ENCODE measurements around the gene CRIP1. TPM values are rescaled to one million over a fixed set of nuclear protein-coding genes. Genes with fewer than 3 reads are reported as not detected.
A peak's percentile ranks its signal among the peaks of the same experiment; 100 is the strongest.

CRIP1 gene
- total RNA-seq, 1 experiment from 2014 or later, result not detected

- DNase-seq (ENCODE audit: low spot score), result peak; percentile 37
- in situ Hi-C loops (cut with HindIII; ENCODE audit: low sequenced_read_pairs), result no loop called here
Measured at GRCh38 chr14:105525861-105526775, 39.4 kb downstream of the CRIP1 start, which contains the start of gene TMEM121. TMEM121 (plus strand) TSS chr14:105526583; CDS start chr14:105528835, 2,252 bp downstream.

DNA sequence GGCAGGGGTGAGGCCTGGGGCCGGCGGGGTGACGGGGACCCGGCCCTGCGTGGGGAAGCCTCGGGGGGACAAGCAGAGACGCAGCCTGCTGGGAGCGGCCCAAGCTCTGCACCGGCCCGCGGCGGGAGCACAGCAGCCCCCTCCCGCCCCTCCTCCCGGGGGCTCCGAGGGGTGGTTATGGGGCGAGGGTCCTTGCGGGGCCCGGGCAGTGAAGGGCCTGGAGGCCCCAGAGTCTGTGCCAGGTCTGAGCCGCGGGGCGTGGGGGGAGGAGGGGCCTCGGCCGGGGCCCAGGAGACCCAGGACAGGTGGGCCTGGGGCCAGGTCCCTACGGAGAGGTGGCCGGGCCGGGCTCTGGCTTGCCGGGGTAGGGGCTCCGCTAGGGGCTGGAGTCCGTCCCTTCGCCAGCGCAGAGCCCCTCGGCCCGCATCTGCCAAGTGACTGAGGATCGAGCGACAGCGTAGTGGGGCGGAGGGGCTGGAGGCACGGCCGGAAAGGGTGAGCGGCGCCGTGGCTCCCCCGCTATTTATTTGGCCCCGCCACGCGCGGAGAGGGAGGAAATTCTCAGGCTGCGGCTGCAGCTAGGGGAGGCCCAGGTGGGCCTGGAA lies 40.2 kb downstream of the CRIP1 start:
- DNase-seq (ENCODE audit: low spot score), result no peak
- in situ Hi-C loops (cut with HindIII; ENCODE audit: low sequenced_read_pairs), result no loop called here

DNA sequence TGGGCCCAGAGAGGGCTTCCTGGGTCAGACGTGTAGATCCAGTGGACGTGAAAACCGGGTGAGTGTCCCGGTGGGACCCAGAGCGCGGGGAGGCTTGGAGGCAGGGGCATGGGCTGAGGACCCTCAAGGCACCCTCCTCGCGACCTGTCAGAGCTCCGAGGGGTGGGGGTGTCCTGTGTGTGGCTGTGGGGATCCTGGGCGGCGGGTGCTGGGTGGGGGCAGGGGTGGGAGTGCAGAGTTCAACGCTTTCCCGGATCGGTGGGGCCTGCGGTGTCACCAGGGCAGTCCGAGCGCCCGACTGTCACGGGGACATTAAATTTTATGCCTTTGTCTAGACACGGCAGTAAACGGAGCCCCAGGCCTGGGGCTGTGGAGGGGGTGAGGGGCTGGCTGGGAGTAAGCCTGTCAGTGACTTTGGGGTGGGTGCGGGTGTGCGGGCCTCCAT lies 40.7 kb downstream of the CRIP1 start:
- DNase-seq (ENCODE audit: low spot score), result no peak
- in situ Hi-C loops (cut with HindIII; ENCODE audit: low sequenced_read_pairs), result no loop called here

DNA sequence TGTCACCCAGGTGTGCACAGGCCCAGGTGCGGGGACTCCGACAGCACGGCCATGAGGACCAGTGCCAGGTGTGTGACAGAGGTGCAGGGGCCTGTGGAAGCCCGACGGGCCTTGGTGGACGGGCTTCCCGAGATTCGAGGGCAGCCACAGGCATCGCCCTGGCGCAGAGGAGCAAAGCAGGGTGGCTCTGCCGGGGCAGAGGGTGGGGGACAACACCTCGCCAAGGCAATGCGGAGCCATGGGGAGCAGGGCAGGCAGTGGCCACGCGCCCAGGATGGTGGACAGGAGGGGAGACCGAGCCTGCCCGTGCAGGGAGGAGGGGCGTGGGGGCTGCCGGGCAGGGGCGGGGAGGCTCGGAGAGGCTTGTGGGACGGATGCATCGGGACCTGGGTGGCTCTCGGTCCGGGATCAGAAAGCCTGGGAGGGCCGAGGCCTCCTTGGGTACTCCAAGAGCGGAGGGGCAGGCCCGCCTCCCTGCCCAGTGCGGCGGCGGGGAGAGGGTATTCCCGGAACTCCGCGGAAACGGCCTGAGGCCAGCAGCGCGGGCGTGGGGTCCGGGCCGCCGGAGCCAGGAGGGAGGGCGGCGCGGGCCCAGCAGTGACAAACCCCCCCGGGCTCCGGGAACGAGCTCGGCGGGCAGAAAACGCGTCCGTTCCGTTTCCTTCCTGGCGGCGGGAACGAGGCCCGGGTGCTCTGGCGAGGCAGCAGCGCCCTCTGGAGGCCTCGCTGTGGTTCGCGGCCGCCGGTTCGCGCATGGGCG lies 41.3 kb downstream of the CRIP1 start:
- DNase-seq (ENCODE audit: low spot score), result peak; percentile 69
- in situ Hi-C loops (cut with HindIII; ENCODE audit: low sequenced_read_pairs), result no loop called here

- DNase-seq (ENCODE audit: low spot score), result no peak
- in situ Hi-C loops (cut with HindIII; ENCODE audit: low sequenced_read_pairs), result no loop called here
Measured at GRCh38 chr14:105528586-105529318, 42.1 kb downstream of the CRIP1 start.

GRCh38 chr14:105529319-105529568 lies 42.6 kb downstream of the CRIP1 start:
- no peak for DNase-seq (ENCODE audit: low spot score)
- in situ Hi-C loops (cut with HindIII; ENCODE audit: low sequenced_read_pairs), result no loop called here

DNA sequence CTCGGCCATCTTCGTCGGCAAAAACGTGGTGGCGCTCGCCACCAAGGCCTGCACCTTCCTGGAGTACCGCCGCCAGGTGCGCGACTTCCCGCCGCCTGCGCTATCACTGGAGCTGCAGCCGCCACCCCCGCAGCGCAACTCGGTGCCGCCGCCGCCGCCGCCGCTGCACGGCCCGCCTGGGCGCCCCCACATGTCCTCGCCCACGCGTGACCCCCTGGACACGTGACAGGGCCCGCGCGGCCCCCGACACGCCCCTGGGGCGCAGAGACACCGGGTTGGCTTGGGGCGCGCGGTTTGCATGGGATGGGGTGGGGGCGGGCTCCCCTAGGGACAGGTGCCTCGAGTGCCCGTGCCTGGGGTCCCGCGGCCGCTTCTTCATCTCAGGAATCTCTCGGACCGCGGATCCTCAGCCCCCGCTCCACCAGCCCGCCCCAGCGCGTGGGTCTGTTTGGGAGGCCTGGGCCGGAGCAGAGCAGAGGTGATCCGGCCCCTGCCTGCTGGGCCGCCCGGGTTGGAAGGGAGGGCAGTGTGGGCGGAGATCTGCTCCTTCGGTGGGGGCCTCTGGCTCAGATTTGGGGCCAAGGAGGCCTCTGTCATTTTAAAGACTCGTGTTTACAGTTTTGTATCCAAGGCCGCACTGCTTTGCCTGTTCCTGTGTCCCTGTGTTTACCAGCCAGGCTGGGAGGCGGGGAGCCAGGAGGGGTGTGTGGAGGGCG lies 43.0 kb downstream of the CRIP1 start:
- in situ Hi-C loops (cut with HindIII; ENCODE audit: low sequenced_read_pairs), result no loop called here
- no peak for DNase-seq (ENCODE audit: low spot score)

DNA sequence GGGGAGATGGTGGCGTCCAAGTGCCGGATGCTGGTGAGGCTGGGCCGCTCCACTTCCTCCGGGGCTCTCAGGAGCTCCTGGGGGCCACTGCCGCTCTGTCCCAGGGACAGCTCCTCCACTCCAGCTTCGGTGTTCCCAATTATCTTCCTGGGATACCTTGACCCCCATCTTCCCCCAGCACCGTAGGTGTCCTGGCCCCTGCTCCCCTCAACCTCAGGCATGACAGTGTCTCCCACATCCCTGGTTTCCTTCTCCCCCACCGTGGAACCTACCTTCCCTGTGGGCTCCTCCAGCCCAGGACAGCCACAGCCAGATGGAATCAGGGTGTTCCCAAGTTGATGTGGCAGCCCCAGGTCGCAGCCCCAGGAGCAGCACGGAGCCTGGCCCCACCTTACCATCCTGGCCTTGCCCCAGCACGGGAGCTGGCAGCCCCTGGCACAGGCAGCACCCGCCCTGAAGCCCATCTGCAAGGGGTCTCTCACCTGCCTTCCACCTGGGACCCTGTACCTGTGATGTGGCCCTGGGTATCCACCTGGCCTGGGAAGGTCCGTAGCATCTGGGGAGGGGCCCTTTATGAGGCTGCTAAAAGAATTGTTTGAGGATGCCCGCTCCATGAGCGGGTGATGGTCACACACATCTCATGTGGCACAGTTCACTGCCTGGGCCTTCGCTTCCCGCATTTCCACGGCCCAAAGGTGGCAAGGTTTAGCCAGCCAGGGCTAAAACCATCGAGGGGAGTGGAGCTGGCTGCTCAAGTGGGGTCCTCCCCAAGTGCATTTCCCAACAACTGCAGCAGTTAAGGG lies 43.8 kb downstream of the CRIP1 start:
- in situ Hi-C loops (cut with HindIII; ENCODE audit: low sequenced_read_pairs), result no loop called here
- DNase-seq (ENCODE audit: low spot score), result no peak

DNA sequence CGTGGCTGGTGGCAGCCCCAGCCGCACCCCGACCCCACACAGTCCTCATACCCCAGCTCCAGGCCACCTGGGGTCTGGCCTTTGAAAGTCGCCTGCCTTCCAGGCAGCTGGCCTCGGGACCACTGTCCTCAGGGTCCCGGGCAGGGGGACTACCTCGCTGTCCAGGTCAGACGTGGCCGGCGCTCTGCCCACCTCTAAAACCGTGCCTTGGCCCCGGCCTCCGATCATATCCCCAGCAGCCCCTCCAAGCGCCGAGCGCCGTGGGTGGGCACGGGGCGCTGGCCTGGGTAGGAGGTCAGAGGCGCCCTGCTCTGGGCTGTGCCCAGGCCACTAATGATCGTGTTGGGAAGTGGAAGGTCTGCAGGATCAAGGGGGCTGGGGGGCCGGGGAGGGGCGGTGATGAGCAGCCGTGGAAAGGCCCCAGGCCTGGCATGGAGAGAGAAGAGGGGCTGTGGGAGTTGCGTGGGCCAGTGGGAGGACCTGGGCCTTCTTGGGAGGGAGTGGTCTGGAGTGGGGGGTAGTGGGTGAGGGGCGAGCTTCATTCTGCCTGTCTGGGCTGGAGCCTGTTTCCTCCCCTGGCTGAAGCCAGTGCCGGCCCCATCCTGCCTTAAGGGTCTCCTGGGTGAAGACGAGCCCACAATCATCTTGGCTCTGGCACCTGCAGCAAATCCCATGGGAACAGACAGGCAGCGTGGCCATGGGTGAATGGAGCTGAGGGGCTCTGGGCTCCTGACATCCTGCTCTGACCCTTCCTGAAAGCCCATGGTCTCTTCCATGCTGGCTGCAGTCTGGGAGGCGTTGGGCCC lies 44.6 kb downstream of the CRIP1 start:
- no peak for DNase-seq (ENCODE audit: low spot score)
- in situ Hi-C loops (cut with HindIII; ENCODE audit: low sequenced_read_pairs), result no loop called here

DNA sequence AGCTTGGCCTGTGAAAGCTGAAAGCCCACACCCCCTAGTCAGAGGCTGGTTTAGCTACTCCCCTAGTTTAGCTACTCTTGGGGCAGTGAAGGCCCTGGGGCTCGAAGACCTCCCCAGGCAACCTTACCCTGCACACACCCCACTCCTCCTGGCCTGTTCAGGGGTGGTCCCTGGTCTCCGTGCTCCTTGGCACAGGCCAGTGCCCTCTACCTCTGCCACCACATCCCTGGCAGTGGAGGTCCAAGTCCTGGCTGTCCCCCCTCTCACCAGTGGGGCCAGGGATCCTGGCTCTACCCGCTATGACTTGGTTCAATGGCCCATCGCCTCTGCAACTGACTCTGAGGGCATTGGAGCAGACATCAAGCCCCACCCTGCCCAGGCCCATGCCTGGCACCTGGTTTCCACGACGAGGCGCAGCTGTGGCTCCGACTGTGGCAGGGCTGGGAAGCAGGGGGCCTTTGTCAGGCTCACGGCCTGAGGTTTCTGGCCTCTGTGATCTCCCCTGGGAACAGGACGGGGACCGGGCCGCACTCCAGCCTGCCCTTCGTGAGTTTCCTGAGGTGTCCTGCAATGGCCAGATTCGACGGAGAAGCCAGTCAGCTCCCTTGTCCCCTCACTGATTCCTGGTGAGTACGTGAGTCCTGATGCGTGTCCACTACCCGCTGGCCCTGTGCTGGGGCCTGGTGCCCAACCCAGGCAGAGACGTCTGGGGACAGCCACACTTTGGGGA lies 45.4 kb downstream of the CRIP1 start:
- no peak for DNase-seq (ENCODE audit: low spot score)
- in situ Hi-C loops (cut with HindIII; ENCODE audit: low sequenced_read_pairs), result no loop called here

- in situ Hi-C loops (cut with HindIII; ENCODE audit: low sequenced_read_pairs), result no loop called here
- peak; percentile 16 for DNase-seq (ENCODE audit: low spot score)
Measured at GRCh38 chr14:105532735-105533141, 46.1 kb downstream of the CRIP1 start.

DNA sequence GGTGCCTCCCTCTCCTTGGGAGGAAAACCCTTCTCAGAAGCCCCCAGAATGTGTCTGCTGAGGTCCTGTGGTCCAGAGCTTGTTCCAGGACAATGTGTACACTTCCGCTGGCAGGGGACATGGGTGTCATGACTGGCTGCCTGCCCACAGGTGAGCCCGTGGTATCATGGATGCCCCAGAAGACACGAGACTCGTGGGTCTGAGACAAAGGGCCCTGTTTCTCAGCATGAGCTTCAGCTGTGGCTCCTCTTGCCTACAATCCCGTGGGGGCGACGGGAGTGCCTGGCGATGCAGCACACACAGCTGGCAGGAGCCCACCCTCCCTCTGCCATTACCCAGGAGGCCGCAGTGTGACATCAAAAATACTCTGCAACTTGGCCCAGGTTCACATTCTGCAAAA lies 46.7 kb downstream of the CRIP1 start:
- no peak for DNase-seq (ENCODE audit: low spot score)
- in situ Hi-C loops (cut with HindIII; ENCODE audit: low sequenced_read_pairs), result no loop called here

DNA sequence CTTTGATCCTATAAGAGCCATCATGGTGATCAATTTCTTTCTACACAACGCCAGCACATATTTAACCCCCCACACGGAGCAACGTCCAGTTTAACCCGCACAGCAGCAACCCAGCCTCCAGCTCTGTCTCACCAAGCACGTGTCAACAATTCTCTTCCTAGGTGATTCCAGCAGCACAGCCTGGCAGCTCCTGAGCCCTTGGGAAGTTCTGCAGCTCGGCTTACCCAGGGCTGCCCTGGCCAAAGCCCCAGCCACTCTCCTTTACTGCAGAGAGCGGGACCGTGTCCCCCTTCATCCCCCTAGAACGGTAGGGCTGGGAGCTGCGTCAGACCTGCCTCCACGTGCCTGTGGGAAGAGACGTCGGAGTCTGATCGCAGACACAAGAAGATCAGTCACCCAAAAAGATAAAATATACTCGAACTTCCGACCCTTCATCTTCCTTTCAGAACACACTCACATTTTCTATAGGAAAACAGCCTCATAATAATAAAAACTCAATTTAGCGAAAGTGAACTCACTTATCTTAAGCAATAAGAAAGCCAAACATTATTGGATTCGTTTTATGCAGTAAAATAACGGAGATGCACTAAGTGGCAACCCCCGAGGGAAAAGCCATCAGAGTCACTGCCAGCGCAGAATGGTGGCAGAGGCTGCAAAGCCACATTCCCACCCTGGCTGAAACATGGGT lies 47.3 kb downstream of the CRIP1 start:
- DNase-seq (ENCODE audit: low spot score), result no peak
- in situ Hi-C loops (cut with HindIII; ENCODE audit: low sequenced_read_pairs), result no loop called here

GRCh38 chr14:105534586-105534985 lies 47.9 kb downstream of the CRIP1 start:
- in situ Hi-C loops (cut with HindIII; ENCODE audit: low sequenced_read_pairs), result no loop called here
- no peak for DNase-seq (ENCODE audit: low spot score)

DNA sequence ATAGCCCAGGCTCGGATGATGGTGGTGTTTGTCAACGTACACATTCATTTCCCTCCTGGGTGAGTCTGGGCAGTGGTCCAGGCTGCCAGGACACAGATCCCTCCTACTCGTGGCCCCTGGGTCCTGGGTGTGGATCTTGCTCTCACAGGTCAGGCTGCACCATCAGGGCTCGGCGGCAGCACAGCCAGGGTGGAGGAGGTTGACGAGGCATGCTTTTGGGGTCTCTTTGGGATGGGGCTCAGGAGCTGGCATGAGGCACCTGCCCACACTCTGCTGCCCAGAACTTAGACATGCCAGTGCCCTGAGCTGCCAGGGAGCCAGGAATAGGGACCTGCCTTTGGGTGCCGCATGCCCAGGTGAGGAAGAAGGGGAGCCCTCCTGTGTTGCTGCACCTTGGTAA lies 49.4 kb downstream of the CRIP1 start:
- DNase-seq (ENCODE audit: low spot score), result no peak
- in situ Hi-C loops (cut with HindIII; ENCODE audit: low sequenced_read_pairs), result no loop called here
